HepG2 (cell line): Measurements from ENCODE around the gene IGFALS. TPM values are rescaled to one million over a fixed set of nuclear protein-coding genes. Genes with fewer than 3 reads are reported as not detected.
A peak's percentile ranks its signal among the peaks of the same experiment; 100 is the strongest.

Experiments
- ATAC-seq: fragments of 200-7000 bp; cut with Tn5 transposase; 3 replicates; pipeline ENCODE4 v1.9.1; 2020; ENCODE audit warnings: mild to moderate bottlenecking, moderate library complexity
- BruUV-seq: library from RNA; stranded (reverse); fragments of 400-500 nt; replicated peaks from 2 replicates; lab custom pipeline; 2021; lab: Mats Ljungman, UMichigan
- CTCF ChIA-PET: fragments of 300-600 bp; formaldehyde crosslinking; extraction: SDS; loops from one replicate; lab custom pipeline; 2021; ENCODE audit warnings: low total read pairs, inconsistent platforms, low intra/inter-chr PET ratio; lab: Yijun Ruan, JAX
- POLR2A ChIA-PET: fragments of 350-600 bp; sonication (Branson Sonifier 250); formaldehyde crosslinking; loops from one replicate; lab custom pipeline; 2020; ENCODE audit warnings: antibody characterized with exemption, inconsistent platforms; lab: Yijun Ruan, JAX
- DNase-seq: peaks from one replicate; pipeline ENCODE4 v3.0.0-alpha.2; 2015; ENCODE audit warnings: low spot score
- FAIRE-seq: peaks from 3 replicates; lab custom pipeline; 2011; peaks lifted over from hg19 to GRCh38; lab: Jason Lieb, UNC
- H2AFZ ChIP-seq: one replicate; pipeline ENCODE4 v1.6.1; 2011; ENCODE audit warnings: low read length, inconsistent platforms
- H3K27ac ChIP-seq: fragments of 300-600 bp; 3 replicates; pipeline ENCODE4 v1.8.0; 2011; ENCODE audit warnings: mixed run types, mild to moderate bottlenecking, mixed read lengths, low read length, inconsistent platforms; ENCODE audit not compliant: insufficient read depth; ENCODE audit errors: extremely low read length
- H3K27me3 ChIP-seq, 2 experiments: fragments of 200-600 bp in 1 of 2; 2 replicates in 1 of 2; 3 replicates in 1 of 2; pipeline versions ENCODE4 v1.6.0 to v1.8.0; 2011; ENCODE audit warnings: low read length in 2 of 2, mild to moderate bottlenecking in 2 of 2, moderate library complexity in 2 of 2, inconsistent platforms in 1 of 2; ENCODE audit not compliant: insufficient read depth in 2 of 2, control insufficient read depth in 1 of 2
- H3K36me3 ChIP-seq, 2 experiments: fragments of 200-600 bp in 1 of 2; replicated peaks in 1 of 2; 2 replicates in 1 of 2; 3 replicates in 1 of 2; pipeline versions ENCODE4 v1.5.1 to v1.8.0; 2011; ENCODE audit warnings: low read length in 2 of 2, inconsistent platforms in 1 of 2; ENCODE audit not compliant: insufficient read depth in 2 of 2, control insufficient read depth in 1 of 2
- H3K4me1 ChIP-seq: 2 replicates; pipeline ENCODE4 v1.5.1; 2012; ENCODE audit warnings: low read length, inconsistent platforms; ENCODE audit not compliant: insufficient read depth
- H3K4me2 ChIP-seq: 2 replicates; pipeline ENCODE4 v1.6.0; 2011; ENCODE audit warnings: low read depth, low read length, inconsistent platforms
- H3K4me3 ChIP-seq, 3 experiments: fragments of 200-600 bp in 1 of 3; sonication (generic), shearing (Covaris generic) in 1 of 3; replicated peaks in 1 of 3; 2 replicates each; pipeline ENCODE4 v1.5.1; 2011 to 2016; ENCODE audit warnings: low read length in 3 of 3, inconsistent platforms in 2 of 3, low read depth in 2 of 3, mild to moderate bottlenecking in 2 of 3, control low read depth in 1 of 3, mixed read lengths in 1 of 3; ENCODE audit not compliant: insufficient read depth in 1 of 3
- H3K79me2 ChIP-seq: one replicate; pipeline ENCODE4 v1.6.1; 2011; ENCODE audit warnings: low read length, inconsistent platforms; ENCODE audit not compliant: insufficient read depth
- H3K9ac ChIP-seq: 2 replicates; pipeline ENCODE4 v1.6.0; 2011; ENCODE audit warnings: mild to moderate bottlenecking, low read depth, low read length, inconsistent platforms; ENCODE audit not compliant: insufficient read depth
- H3K9me3 ChIP-seq: 2 replicates; pipeline ENCODE4 v1.5.1; 2012; ENCODE audit warnings: mild to moderate bottlenecking, low read length
- H4K20me1 ChIP-seq: 2 replicates; pipeline ENCODE4 v1.6.0; 2011; ENCODE audit warnings: inconsistent platforms, mild to moderate bottlenecking, low read length, moderate library complexity; ENCODE audit not compliant: insufficient read depth
- AGO2 ChIP-seq: fragments of 200-400 bp; formaldehyde crosslinking; optimal IDR thresholded peaks from 2 replicates; pipeline ENCODE3; 2017; ENCODE audit warnings: mild to moderate bottlenecking, low read depth, low read length, moderate library complexity
- CENPT ChIP-seq: sonication (generic); formaldehyde crosslinking; IDR thresholded peaks from 2 replicates; pipeline ENCODE4 v1.8.0; 2022; ENCODE audit warnings: low read depth, mild to moderate bottlenecking, moderate library complexity, missing genetic modification reagents
- KLF9 ChIP-seq: IDR thresholded peaks from 2 replicates; pipeline ENCODE4 v1.6.1; 2016; ENCODE audit warnings: low read depth
- NFRKB ChIP-seq: fragments of 450-650 bp; IDR thresholded peaks from 2 replicates; pipeline ENCODE4 v1.6.1; 2017
- RBFOX2 ChIP-seq: fragments of 200-400 bp; formaldehyde crosslinking; IDR thresholded peaks from 2 replicates; pipeline ENCODE4 v1.6.1; 2017; ENCODE audit warnings: low read depth, mild to moderate bottlenecking, low read length
- ZNF235 ChIP-seq: sonication (generic); formaldehyde crosslinking; IDR thresholded peaks from 2 replicates; pipeline ENCODE4 v1.8.1; 2023; ENCODE audit warnings: mild to moderate bottlenecking, missing genetic modification reagents, borderline replicate concordance
- ZNF773 ChIP-seq: sonication (generic); formaldehyde crosslinking; IDR thresholded peaks from 2 replicates; pipeline ENCODE4 v1.4.0; 2020; ENCODE audit warnings: missing genetic modification reagents, borderline replicate concordance
- WGBS: methylation state at CpG from one replicate; pipeline ENCODE4 v1.1.6; 2017; ENCODE audit warnings: low lambda C conversion rate; 5-methylcytosine and 5-hydroxymethylcytosine counted together
- in situ Hi-C: cut with HindIII; loops from 2 replicates; pipeline ENCODE4 v1.10.0; 2017; ENCODE audit warnings: low pct_unique_long_range_greater_than_20kb; ENCODE audit not compliant: extremely low pct_ligation_motif_present
- intact Hi-C: fragments of 100-400 bp; cut with micrococcal nuclease; formaldehyde crosslinking; loops from one replicate; pipeline ENCODE4 v1.10.0; 2022; ENCODE audit not compliant: unreplicated experiment
- polyA plus RNA-seq, 8 experiments: library from polyadenylated mRNA; depleted of rRNA in 3 of 8; stranded (reverse) in 7 of 8; unstranded in 1 of 8; fragments of >200 nt; fragmentation: Illumina TruSeq in 4 of 8; extraction: Trizol in 4 of 8; gene quantifications; 2 replicates each; pipeline versions ENCODE4 v1.2.1 to v1.2.3, GENCODE V29; 2011 to 2016; ENCODE audit warnings: low read depth in 4 of 8, missing spikeins in 1 of 8, mixed read lengths in 1 of 8; ENCODE audit not compliant: insufficient read depth in 1 of 8
- total RNA-seq, 5 experiments: library from RNA; depleted of rRNA; stranded (reverse); fragments of >200 nt; fragmentation: Illumina TruSeq; extraction: Trizol; gene quantifications; 2 replicates each; pipeline ENCODE4 v1.2.3, GENCODE V29; 2016; ENCODE audit warnings: low read depth in 1 of 5

The IGFALS gene
- total and polyA plus RNA-seq, 2 of the 13 experiments (the other 11 are each of a cell fraction or from before 2014, with no cell fraction given): 0.34 to 2.4 TPM

DNA sequence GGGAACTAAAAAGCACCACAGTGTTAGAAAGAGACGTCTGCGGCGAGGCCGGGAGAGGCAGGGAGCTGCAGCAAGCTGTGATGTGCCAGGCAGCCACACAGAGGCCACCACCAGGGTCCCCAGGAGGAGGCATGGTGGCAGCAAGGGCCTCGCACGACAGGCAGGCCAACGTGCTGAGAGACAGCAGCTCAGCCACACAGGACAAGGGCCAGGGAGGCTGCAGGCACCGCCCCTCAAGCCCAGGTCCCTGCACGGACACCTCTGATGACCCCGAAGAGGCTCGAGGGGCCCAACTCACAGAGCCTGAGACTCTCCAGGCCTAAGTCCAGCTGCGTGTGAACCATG, 27.4 kb upstream of the IGFALS start:
- ChIA-PET CTCF (no interaction called here), POLR2A (no interaction called here)
- no peak overlapping the region for H3K27ac ChIP-seq
- 100% methylated on average over 3 of the region's 12 CpGs for WGBS
- no peaks in the 10 kb centered on the region for H3K27me3 ChIP-seq
- no peak overlapping the region for H3K9ac ChIP-seq
- H3K4me1 ChIP-seq: peaks cover 24% of the 10 kb centered on the region
- no peak for ATAC-seq
- in situ Hi-C loops: loop anchor here (5.0 kb wide), 1 partner anchor 39 kb away; the partner anchor contains the start of genes NUBP2 and SPSB3
- peaks cover 20% of the 10 kb centered on the region for H3K79me2 ChIP-seq
- H4K20me1 ChIP-seq: no peaks in the 10 kb centered on the region; the same call in 1 of the 2 replicates
- no peak overlapping the region for H3K4me2 ChIP-seq
- FAIRE-seq: no peak
- intact Hi-C loops: no loop called here
- no peaks in the 10 kb centered on the region for H3K9me3 ChIP-seq
- H3K36me3 ChIP-seq: peaks cover 16 to 41% of the 10 kb centered on the region in 2 experiments; a peak in 4 of 5 replicates
- no peak overlapping the region for H3K4me3 ChIP-seq
- BruUV-seq: no TSS peak
- no peak for DNase-seq
- TF ChIP-seq ZNF773 (CRISPR knock-in tag) (no peak), NFRKB (no peak), KLF9 (CRISPR knock-in tag) (no peak), AGO2 (peak; percentile 63), ZNF235 (no peak)
- no peak overlapping the region for H2AFZ ChIP-seq

DNA sequence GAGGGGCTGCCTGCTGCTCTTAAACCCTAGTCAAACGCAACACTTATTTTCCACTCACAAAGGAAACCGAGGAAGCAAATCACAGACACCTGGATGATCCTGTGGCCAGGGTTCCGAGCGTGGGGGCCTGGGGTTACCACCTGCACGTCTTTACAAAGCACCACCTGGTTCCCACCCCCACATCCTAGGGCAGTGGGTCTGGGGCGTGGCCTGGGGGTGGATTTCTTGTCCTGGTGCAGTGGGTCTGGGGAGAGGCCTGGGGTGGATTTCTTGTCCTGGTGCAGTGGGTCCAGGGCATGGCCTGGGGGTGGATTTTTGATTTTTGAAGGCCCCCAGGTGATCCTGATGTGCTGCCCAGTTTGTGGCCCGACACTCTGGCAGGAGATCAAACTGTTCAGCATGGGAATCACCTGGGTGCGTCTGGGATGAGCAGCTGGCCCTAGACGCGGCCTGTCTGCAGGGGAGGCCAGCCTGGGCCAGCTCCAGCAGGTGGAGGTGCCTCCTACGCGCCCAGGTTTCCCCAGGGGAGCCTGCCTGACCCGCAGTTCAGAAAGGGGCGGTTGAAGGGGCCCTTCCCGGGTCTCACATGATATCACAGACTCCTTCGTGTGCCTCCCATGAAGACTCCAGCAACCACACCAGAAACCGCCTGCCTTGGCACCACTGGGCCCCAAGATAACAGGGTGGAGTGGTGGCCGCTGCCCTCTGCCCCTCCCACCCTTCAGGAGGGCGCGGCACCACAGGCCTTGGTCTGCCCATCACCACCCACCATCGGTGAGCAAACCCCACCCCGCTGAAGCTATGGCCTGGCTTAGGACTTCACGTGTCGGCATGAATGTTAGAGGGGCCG, 26.8 kb upstream of the IGFALS start:
- Histone ChIP-seq H3K9me3 (no peaks in the 10 kb centered on the region), H3K4me3 (no peak overlapping the region), H3K79me2 (peaks cover 14% of the 10 kb centered on the region), H3K36me3 (peaks cover 16 to 44% of the 10 kb centered on the region in 2 experiments; a peak in 4 of 5 replicates), H3K27ac (no peak overlapping the region), H3K9ac (no peak overlapping the region), H3K4me2 (no peak overlapping the region)
- intact Hi-C loops: no loop called here
- no peak for TF ChIP-seq CENPT (CRISPR knock-in tag)
- peak; percentile 25 for TF ChIP-seq RBFOX2
- TF ChIP-seq AGO2: peak; percentile 70
- TF ChIP-seq, all 625 proteins: peak for 2
- ATAC-seq (no peak), DNase-seq (no peak), FAIRE-seq (no peak)
- no peaks in the 10 kb centered on the region for H3K27me3 ChIP-seq
- WGBS: 98% methylated on average over 12 of the region's 25 CpGs
- no peak overlapping the region for H2AFZ ChIP-seq
- peaks cover 20% of the 10 kb centered on the region for H3K4me1 ChIP-seq
- ChIA-PET CTCF (no interaction called here), POLR2A (no interaction called here)
- in situ Hi-C loops: loop anchor here (5.0 kb wide), 1 partner anchor 38 kb away; the partner anchor contains the start of genes NUBP2 and SPSB3
- no TSS peak for BruUV-seq
- no peaks in the 10 kb centered on the region; the same call in 1 of the 2 replicates for H4K20me1 ChIP-seq
